Measurements from ENCODE around the gene KANK2.

The KANK2 gene

GRCh38 chr19:11225815-11226214, 28.5 kb upstream of the KANK2 start:
- no peak for DNase-seq (ENCODE audit: low read depth in 2 of 2)

- no peak for DNase-seq (ENCODE audit: low read depth in 2 of 2)
Measured at GRCh38 chr19:11225172-11225571, 27.8 kb upstream of the KANK2 start.

GRCh38 chr19:11224429-11224828, 27.1 kb upstream of the KANK2 start:
- no peak for DNase-seq (ENCODE audit: low read depth in 2 of 2)

- DNase-seq (ENCODE audit: low read depth in 2 of 2) = no peak
Measured at GRCh38 chr19:11223200-11223599, 25.9 kb upstream of the KANK2 start.

- DNase-seq (ENCODE audit: low read depth in 2 of 2) = no peak
Measured at GRCh38 chr19:11221082-11221598, 23.8 kb upstream of the KANK2 start.

GRCh38 chr19:11214387-11214786, 17.0 kb upstream of the KANK2 start:
- DNase-seq (ENCODE audit: low read depth in 2 of 2) = no peak

- no peak for DNase-seq (ENCODE audit: low read depth in 2 of 2)
Measured at GRCh38 chr19:11210656-11210928, 13.2 kb upstream of the KANK2 start.

GRCh38 chr19:11209839-11210655, 12.7 kb upstream of the KANK2 start:
- no peak for DNase-seq (ENCODE audit: low read depth in 2 of 2)

GRCh38 chr19:11208561-11209471, 11.5 kb upstream of the KANK2 start:
- no peak for DNase-seq (ENCODE audit: low read depth in 2 of 2)

GRCh38 chr19:11205939-11206570, 8.7 kb upstream of the KANK2 start:
- no peak for DNase-seq (ENCODE audit: low read depth in 2 of 2)

GRCh38 chr19:11204943-11205349, 7.6 kb upstream of the KANK2 start:
- no peak for DNase-seq (ENCODE audit: low read depth in 2 of 2)

GRCh38 chr19:11204076-11204602, 6.8 kb upstream of the KANK2 start:
- DNase-seq (ENCODE audit: low read depth in 2 of 2) = no peak

- peak in 1 of 2 donors; percentile 14 for DNase-seq (ENCODE audit: low read depth in 2 of 2)
Measured at GRCh38 chr19:11203194-11204075, 6.1 kb upstream of the KANK2 start.

GRCh38 chr19:11202488-11203193, 5.3 kb upstream of the KANK2 start:
- no peak for DNase-seq (ENCODE audit: low read depth in 2 of 2)

- DNase-seq (ENCODE audit: low read depth in 2 of 2) = no peak
Measured at GRCh38 chr19:11201791-11202190, 4.4 kb upstream of the KANK2 start.

- no peak for DNase-seq (ENCODE audit: low read depth in 2 of 2)
Measured at GRCh38 chr19:11200931-11201330, 3.6 kb upstream of the KANK2 start.

GRCh38 chr19:11200015-11200574, 2.8 kb upstream of the KANK2 start:
- DNase-seq (ENCODE audit: low read depth in 2 of 2) = no peak

- no peak for DNase-seq (ENCODE audit: low read depth in 2 of 2)
Measured at GRCh38 chr19:11199517-11199916, 2.2 kb upstream of the KANK2 start.

GRCh38 chr19:11198769-11199424, 1.6 kb upstream of the KANK2 start:
- DNase-seq (ENCODE audit: low read depth in 2 of 2) = no peak

- DNase-seq (ENCODE audit: low read depth in 2 of 2) = no peak
Measured at GRCh38 chr19:11198175-11198534, 810 bp upstream of the KANK2 start.

All from stimulated activated CD4-positive, alpha-beta T cell treated with anti-CD3 and anti-CD28 coated beads, Interleukin-1b, Interleukin-23, amount 100 ng/mL, for 1 hour (primary cell).